SK-N-SH treated with all-trans-retinoic acid at 6 μM for 48 hours (cell line): ENCODE results near the gene EPB41L2.

Experiments
- ATAC-seq: fragments of 200-7000 bp; cut with Tn5 transposase; 3 replicates; pipeline ENCODE4 v1.9.1; 2020; ENCODE audit warnings: mild to moderate bottlenecking, moderate library complexity
- ARNTL ChIP-seq: fragments of 450-650 bp; formaldehyde crosslinking; IDR thresholded peaks from 2 replicates; pipeline ENCODE4 v1.5.0; 2020; ENCODE audit warnings: low read depth, mild to moderate bottlenecking, moderate library complexity, borderline replicate concordance
- CSDC2 ChIP-seq: fragments of 250-450 bp; sonication (Bioruptor Pico); IDR thresholded peaks from 2 replicates; pipeline ENCODE4 v1.5.0; 2020; ENCODE audit warnings: mild to moderate bottlenecking, moderate library complexity
- CSRNP3 ChIP-seq: fragments of 250-450 bp; sonication (Bioruptor Pico); IDR thresholded peaks from 2 replicates; pipeline ENCODE4 v1.5.1; 2021; ENCODE audit warnings: mild to moderate bottlenecking, moderate library complexity
- GLIS3 ChIP-seq: fragments of 250-450 bp; sonication (Bioruptor Pico); IDR thresholded peaks from 2 replicates; pipeline ENCODE4 v1.5.0; 2020; ENCODE audit warnings: mild to moderate bottlenecking, moderate library complexity
- OSR1 ChIP-seq: fragments of 250-450 bp; sonication (Bioruptor Pico); IDR thresholded peaks from 2 replicates; pipeline ENCODE4 v1.8.0; 2022; ENCODE audit warnings: moderate library complexity, mild to moderate bottlenecking, inconsistent platforms
- PATZ1 ChIP-seq: fragments of 250-450 bp; sonication (Bioruptor Pico); IDR thresholded peaks from 2 replicates; pipeline ENCODE4 v1.8.0; 2020; ENCODE audit warnings: mild to moderate bottlenecking, moderate library complexity, borderline replicate concordance
- PPARA ChIP-seq: fragments of 250-450 bp; sonication (Bioruptor Pico); IDR thresholded peaks from 2 replicates; pipeline ENCODE4 v1.5.0; 2020; ENCODE audit warnings: mild to moderate bottlenecking, borderline replicate concordance
- RARB ChIP-seq: fragments of 250-450 bp; sonication (Bioruptor Pico); IDR thresholded peaks from 2 replicates; pipeline ENCODE4 v1.8.0; 2021; ENCODE audit warnings: mild to moderate bottlenecking, moderate library complexity
- SNAI2 ChIP-seq: fragments of 250-450 bp; sonication (Bioruptor Pico); IDR thresholded peaks from 2 replicates; pipeline ENCODE4 v1.5.0; 2020; ENCODE audit warnings: mild to moderate bottlenecking, moderate library complexity
- TCF4 ChIP-seq: fragments of 250-450 bp; sonication (Bioruptor Pico); IDR thresholded peaks from 2 replicates; pipeline ENCODE4 v1.8.0; 2021; ENCODE audit warnings: mild to moderate bottlenecking, moderate library complexity, borderline replicate concordance
- TOX ChIP-seq: fragments of 250-450 bp; sonication (Bioruptor Pico); IDR thresholded peaks from 2 replicates; pipeline ENCODE4 v1.8.0; 2021; ENCODE audit warnings: mild to moderate bottlenecking, moderate library complexity, borderline replicate concordance
- ZC3H10 ChIP-seq: fragments of 250-450 bp; sonication (Bioruptor Pico); IDR thresholded peaks from 2 replicates; pipeline ENCODE4 v1.5.1; 2021; ENCODE audit warnings: mild to moderate bottlenecking, moderate library complexity
- ZFP3 ChIP-seq: fragments of 250-450 bp; sonication (Bioruptor Pico); IDR thresholded peaks from 2 replicates; pipeline ENCODE4 v1.5.0; 2020; ENCODE audit warnings: mild to moderate bottlenecking, moderate library complexity
- ZFP30 ChIP-seq: fragments of 450-650 bp; formaldehyde crosslinking; IDR thresholded peaks from 2 replicates; pipeline ENCODE4 v1.5.0; 2022; ENCODE audit warnings: mild to moderate bottlenecking, moderate library complexity
- ZNF565 ChIP-seq: fragments of 450-650 bp; formaldehyde crosslinking; conservative IDR thresholded peaks from 2 replicates; pipeline ENCODE4 v1.5.0; 2020; ENCODE audit warnings: low read depth, mild to moderate bottlenecking, moderate library complexity
- ZNF70 ChIP-seq: fragments of 450-650 bp; formaldehyde crosslinking; IDR thresholded peaks from 2 replicates; pipeline ENCODE4 v1.5.0; 2020; ENCODE audit warnings: mild to moderate bottlenecking, moderate library complexity
- ZNF8 ChIP-seq: fragments of 450-650 bp; formaldehyde crosslinking; IDR thresholded peaks from 2 replicates; pipeline ENCODE4 v1.5.0; 2020; ENCODE audit warnings: mild to moderate bottlenecking, moderate library complexity
- TF ChIP-seq, protein P1 (sequence below): fragments of 250-450 bp; sonication (Bioruptor Pico); IDR thresholded peaks from 2 replicates; pipeline ENCODE4 v1.5.0; 2020; ENCODE audit warnings: mild to moderate bottlenecking, moderate library complexity
- TF ChIP-seq, protein P2 (sequence below): fragments of 250-450 bp; sonication (Bioruptor Pico); IDR thresholded peaks from 2 replicates; pipeline ENCODE4 v1.5.1; 2020; ENCODE audit warnings: low read depth, mild to moderate bottlenecking, moderate library complexity
- TF ChIP-seq, protein P3 (sequence below): fragments of 250-450 bp; sonication (Bioruptor Pico); IDR thresholded peaks from 2 replicates; pipeline ENCODE4 v1.8.0; 2021; ENCODE audit warnings: low read depth, mild to moderate bottlenecking, moderate library complexity, borderline replicate concordance

EPB41L2 gene

DNA sequence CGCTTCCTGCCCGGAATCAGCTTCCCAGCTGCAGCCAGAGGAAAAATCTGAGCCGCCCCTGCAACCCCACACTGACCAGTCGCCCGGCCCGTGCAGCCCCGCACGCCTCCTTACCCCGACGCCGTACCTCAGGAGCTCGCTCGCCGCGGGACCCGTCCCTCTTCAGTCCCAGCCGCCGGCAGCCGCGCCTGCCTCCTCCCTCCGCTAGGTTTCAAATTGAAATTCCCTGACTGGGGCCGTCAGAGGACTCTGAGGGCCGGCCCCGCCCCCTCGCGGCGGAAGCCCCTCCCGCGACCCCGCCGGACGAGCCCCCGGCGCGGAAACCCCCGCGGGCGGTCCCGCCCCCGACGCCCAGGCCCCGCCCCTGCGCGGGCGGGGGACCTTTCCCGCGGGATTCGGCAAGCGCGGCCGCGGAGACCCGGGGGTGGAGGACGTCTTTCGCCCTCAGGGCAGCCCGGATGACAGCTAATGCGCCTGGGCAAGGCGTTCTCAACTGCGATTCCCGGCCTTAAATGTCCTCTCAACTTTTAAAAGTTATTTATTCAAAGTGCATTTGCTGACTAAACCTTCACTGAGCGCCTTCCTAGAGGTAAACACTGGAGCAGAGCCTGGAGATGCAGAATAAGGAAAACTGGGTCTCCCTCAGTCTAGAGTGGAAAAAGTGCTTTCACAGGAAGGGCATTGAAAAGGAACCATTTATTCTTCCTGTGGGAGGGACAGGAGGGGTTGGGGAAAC, at the start of gene EPB41L2:
TSS of gene EPB41L2 (minus strand) at position 218 of the 736 bp plus-strand sequence. CDS start 106,760 bp downstream, outside the sequence.
- ATAC-seq: peak; percentile 80
- TF ChIP-seq, protein P1, sequence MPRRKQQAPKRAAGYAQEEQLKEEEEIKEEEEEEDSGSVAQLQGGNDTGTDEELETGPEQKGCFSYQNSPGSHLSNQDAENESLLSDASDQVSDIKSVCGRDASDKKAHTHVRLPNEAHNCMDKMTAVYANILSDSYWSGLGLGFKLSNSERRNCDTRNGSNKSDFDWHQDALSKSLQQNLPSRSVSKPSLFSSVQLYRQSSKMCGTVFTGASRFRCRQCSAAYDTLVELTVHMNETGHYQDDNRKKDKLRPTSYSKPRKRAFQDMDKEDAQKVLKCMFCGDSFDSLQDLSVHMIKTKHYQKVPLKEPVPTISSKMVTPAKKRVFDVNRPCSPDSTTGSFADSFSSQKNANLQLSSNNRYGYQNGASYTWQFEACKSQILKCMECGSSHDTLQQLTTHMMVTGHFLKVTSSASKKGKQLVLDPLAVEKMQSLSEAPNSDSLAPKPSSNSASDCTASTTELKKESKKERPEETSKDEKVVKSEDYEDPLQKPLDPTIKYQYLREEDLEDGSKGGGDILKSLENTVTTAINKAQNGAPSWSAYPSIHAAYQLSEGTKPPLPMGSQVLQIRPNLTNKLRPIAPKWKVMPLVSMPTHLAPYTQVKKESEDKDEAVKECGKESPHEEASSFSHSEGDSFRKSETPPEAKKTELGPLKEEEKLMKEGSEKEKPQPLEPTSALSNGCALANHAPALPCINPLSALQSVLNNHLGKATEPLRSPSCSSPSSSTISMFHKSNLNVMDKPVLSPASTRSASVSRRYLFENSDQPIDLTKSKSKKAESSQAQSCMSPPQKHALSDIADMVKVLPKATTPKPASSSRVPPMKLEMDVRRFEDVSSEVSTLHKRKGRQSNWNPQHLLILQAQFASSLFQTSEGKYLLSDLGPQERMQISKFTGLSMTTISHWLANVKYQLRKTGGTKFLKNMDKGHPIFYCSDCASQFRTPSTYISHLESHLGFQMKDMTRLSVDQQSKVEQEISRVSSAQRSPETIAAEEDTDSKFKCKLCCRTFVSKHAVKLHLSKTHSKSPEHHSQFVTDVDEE (CRISPR knock-in tag): no peak
- TF ChIP-seq SNAI2 (CRISPR knock-in tag) (no peak), CSDC2 (no peak), ZNF565 (CRISPR knock-in tag) (no peak), ZNF70 (no peak), TOX (no peak), ZFP30 (no peak), ZFP3 (CRISPR knock-in tag) (no peak), CSRNP3 (CRISPR knock-in tag) (no peak), OSR1 (CRISPR knock-in tag) (no peak), ZC3H10 (no peak), RARB (CRISPR knock-in tag) (no peak), GLIS3 (CRISPR knock-in tag) (no peak), ARNTL (CRISPR knock-in tag) (no peak), PATZ1 (CRISPR knock-in tag) (no peak), TCF4 (CRISPR knock-in tag) (no peak), PPARA (no peak), ZNF8 (no peak)
- TF ChIP-seq, protein P2, sequence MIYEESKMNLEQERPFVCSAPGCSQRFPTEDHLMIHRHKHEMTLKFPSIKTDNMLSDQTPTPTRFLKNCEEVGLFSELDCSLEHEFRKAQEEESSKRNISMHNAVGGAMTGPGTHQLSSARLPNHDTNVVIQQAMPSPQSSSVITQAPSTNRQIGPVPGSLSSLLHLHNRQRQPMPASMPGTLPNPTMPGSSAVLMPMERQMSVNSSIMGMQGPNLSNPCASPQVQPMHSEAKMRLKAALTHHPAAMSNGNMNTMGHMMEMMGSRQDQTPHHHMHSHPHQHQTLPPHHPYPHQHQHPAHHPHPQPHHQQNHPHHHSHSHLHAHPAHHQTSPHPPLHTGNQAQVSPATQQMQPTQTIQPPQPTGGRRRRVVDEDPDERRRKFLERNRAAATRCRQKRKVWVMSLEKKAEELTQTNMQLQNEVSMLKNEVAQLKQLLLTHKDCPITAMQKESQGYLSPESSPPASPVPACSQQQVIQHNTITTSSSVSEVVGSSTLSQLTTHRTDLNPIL (CRISPR knock-in tag): no peak
- TF ChIP-seq, protein P3, sequence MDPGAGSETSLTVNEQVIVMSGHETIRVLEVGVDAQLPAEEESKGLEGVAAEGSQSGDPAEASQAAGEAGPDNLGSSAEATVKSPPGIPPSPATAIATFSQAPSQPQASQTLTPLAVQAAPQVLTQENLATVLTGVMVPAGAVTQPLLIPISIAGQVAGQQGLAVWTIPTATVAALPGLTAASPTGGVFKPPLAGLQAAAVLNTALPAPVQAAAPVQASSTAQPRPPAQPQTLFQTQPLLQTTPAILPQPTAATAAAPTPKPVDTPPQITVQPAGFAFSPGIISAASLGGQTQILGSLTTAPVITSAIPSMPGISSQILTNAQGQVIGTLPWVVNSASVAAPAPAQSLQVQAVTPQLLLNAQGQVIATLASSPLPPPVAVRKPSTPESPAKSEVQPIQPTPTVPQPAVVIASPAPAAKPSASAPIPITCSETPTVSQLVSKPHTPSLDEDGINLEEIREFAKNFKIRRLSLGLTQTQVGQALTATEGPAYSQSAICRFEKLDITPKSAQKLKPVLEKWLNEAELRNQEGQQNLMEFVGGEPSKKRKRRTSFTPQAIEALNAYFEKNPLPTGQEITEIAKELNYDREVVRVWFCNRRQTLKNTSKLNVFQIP (CRISPR knock-in tag): no peak

DNA sequence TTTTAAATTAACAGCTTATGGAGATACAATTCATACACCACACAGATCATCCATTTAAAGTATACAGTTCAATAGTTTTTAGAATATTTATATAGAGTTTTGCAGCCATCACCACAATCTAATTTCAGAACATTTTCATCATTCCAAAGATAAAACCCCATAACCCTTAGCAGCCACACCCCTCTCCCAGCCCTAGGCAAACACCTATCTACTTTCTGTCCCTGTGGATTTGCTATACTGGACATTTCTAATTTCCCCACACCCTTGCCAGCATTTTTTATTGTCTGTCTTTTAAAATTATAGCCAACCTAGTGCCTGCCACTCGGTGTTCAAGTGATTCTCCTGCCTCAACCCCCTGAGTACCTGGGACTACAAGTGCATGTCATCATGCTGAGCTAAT, 49.2 kb upstream of the EPB41L2 start:
- no peak for TF ChIP-seq ARNTL (CRISPR knock-in tag)
- TF ChIP-seq PATZ1 (CRISPR knock-in tag): no peak
- TF ChIP-seq TOX: no peak
- TF ChIP-seq ZC3H10: no peak
- TF ChIP-seq CSRNP3 (CRISPR knock-in tag): no peak
- no peak for TF ChIP-seq ZFP3 (CRISPR knock-in tag)
- TF ChIP-seq, protein P1 (CRISPR knock-in tag): no peak
- TF ChIP-seq SNAI2 (CRISPR knock-in tag): no peak
- no peak for ATAC-seq
